Erythroblast (primary cell): ENCODE data around the gene LMAN2.

Experiments used
- GATA1 ChIP-seq: IDR thresholded peaks from 2 replicates; pipeline ENCODE4 v1.6.1; 2011; ENCODE audit warnings: low read depth, mild to moderate bottlenecking, control low read depth, low read length, moderate library complexity
- POLR2A ChIP-seq: IDR thresholded peaks from 2 replicates; pipeline ENCODE4 v1.6.1; 2011; ENCODE audit warnings: mild to moderate bottlenecking, low read length

GRCh38 chr5:177368869-177369644 lies 17.6 kb upstream of the LMAN2 start:
- TF ChIP-seq POLR2A: no peak
- TF ChIP-seq GATA1: no peak
